ENCODE results near the gene ZNF175.

- TF ChIP-seq CTCF (IDR thresholded peaks at IDR 0.05) (no peak), POLR2A (IDR thresholded peaks at IDR 0.05) (no peak)
Observed at GRCh38 chr19:51586103-51586728, 15.1 kb downstream of the ZNF175 start.
